Activated CD4-positive, alpha-beta T cell treated with anti-CD3 and anti-CD28 coated beads, Interleukin-2, amount 10 ng/mL, durations not matched to agents 7 days and 5 days (primary cell): Measurements from ENCODE around the gene PLA2G2F. TPM values are rescaled to one million over a fixed set of nuclear protein-coding genes. Genes with fewer than 3 reads are reported as not detected.

ENCODE experiments used
- CTCF ChIA-PET: fragments of 350-600 bp; sonication (Branson Sonifier 250); formaldehyde crosslinking; loops from one replicate; lab custom pipeline; 2021; ENCODE audit warnings: antibody characterized with exemption; lab: Charles Lee
- POLR2A ChIA-PET: fragments of 350-600 bp; sonication (Branson Sonifier 250); formaldehyde crosslinking; loops from one replicate; lab custom pipeline; 2021; ENCODE audit warnings: antibody characterized with exemption; lab: Charles Lee
- DNase-seq: peaks from one replicate; pipeline ENCODE4 v3.0.0-alpha.2; 2020
- H3K27ac Mint-ChIP-seq: one replicate; pipeline ENCODE4 v1.8.0; 2021; ENCODE audit warnings: mild to moderate bottlenecking, moderate library complexity, mixed read lengths
- H3K27me3 Mint-ChIP-seq: one replicate; pipeline ENCODE4 v1.8.0; 2021; ENCODE audit warnings: mixed read lengths
- H3K36me3 Mint-ChIP-seq: one replicate; pipeline ENCODE4 v1.8.0; 2021; ENCODE audit warnings: low read depth, mixed read lengths
- H3K4me1 Mint-ChIP-seq: one replicate; pipeline ENCODE4 v1.8.0; 2021; ENCODE audit warnings: mixed read lengths
- H3K4me3 Mint-ChIP-seq: one replicate; pipeline ENCODE4 v1.8.0; 2021; ENCODE audit warnings: mild to moderate bottlenecking, moderate library complexity, mixed read lengths
- H3K9me3 Mint-ChIP-seq: one replicate; pipeline ENCODE4 v1.8.0; 2021; ENCODE audit warnings: mixed read lengths
- total RNA-seq, 2 experiments: library from RNA; stranded (reverse); gene quantifications; one replicate each; pipeline ENCODE4 v1.2.3, GENCODE V29; 2021

The PLA2G2F gene
- total RNA-seq, 2 experiments from 2014 or later = not detected

- Mint-ChIP-seq H3K27me3 (peaks cover 5% of the 10 kb centered on the region), H3K36me3 (no peaks in the 10 kb centered on the region), H3K4me3 (no peak overlapping the region), H3K4me1 (no peaks in the 10 kb centered on the region), H3K27ac (no peak overlapping the region), H3K9me3 (no peaks in the 10 kb centered on the region)
- no peak for DNase-seq
- CTCF ChIA-PET = no interaction called here
- POLR2A ChIA-PET = no interaction called here
These were observed 871 bp downstream of the PLA2G2F start for GRCh38 chr1:20139776-20140612.

GRCh38 chr1:20141001-20141400 lies 1.9 kb downstream of the PLA2G2F start:
- no peak for DNase-seq
- Mint-ChIP-seq H3K4me1 (no peaks in the 10 kb centered on the region), H3K9me3 (no peaks in the 10 kb centered on the region)

GRCh38 chr1:20141466-20141865 lies 2.3 kb downstream of the PLA2G2F start:
- no peaks in the 10 kb centered on the region for H3K27me3 Mint-ChIP-seq
- ChIA-PET POLR2A (no interaction called here), CTCF (no interaction called here)
- no peak for DNase-seq
- no peaks in the 10 kb centered on the region for H3K4me1 Mint-ChIP-seq
- no peak overlapping the region for H3K27ac Mint-ChIP-seq
- H3K36me3 Mint-ChIP-seq = no peaks in the 10 kb centered on the region
- no peak overlapping the region for H3K4me3 Mint-ChIP-seq
- no peaks in the 10 kb centered on the region for H3K9me3 Mint-ChIP-seq

More at GRCh38 chr1:20141001-20141400, 1.9 kb downstream of the PLA2G2F start:
- Mint-ChIP-seq H3K4me3 (no peak overlapping the region), H3K27ac (no peak overlapping the region), H3K27me3 (peaks cover 3% of the 10 kb centered on the region), H3K36me3 (no peaks in the 10 kb centered on the region)
- CTCF ChIA-PET = no interaction called here
- POLR2A ChIA-PET = no interaction called here

- H3K27ac Mint-ChIP-seq = no peak overlapping the region
- H3K4me1 Mint-ChIP-seq = no peaks in the 10 kb centered on the region
- ChIA-PET CTCF (no interaction called here), POLR2A (no interaction called here)
- H3K36me3 Mint-ChIP-seq = no peaks in the 10 kb centered on the region
- H3K9me3 Mint-ChIP-seq = no peaks in the 10 kb centered on the region
- no peak for DNase-seq
- no peak overlapping the region for H3K4me3 Mint-ChIP-seq
- no peaks in the 10 kb centered on the region for H3K27me3 Mint-ChIP-seq
These were observed 3.0 kb downstream of the PLA2G2F start for GRCh38 chr1:20142001-20142710.

GRCh38 chr1:20143318-20143717 lies 4.2 kb downstream of the PLA2G2F start:
- CTCF ChIA-PET = no interaction called here
- Mint-ChIP-seq H3K36me3 (no peaks in the 10 kb centered on the region), H3K27me3 (no peaks in the 10 kb centered on the region), H3K27ac (no peak overlapping the region), H3K9me3 (no peaks in the 10 kb centered on the region), H3K4me3 (no peak overlapping the region), H3K4me1 (no peaks in the 10 kb centered on the region)
- POLR2A ChIA-PET = no interaction called here
- DNase-seq = no peak

- no peaks in the 10 kb centered on the region for H3K36me3 Mint-ChIP-seq
- H3K4me1 Mint-ChIP-seq = no peaks in the 10 kb centered on the region
- DNase-seq = no peak
- ChIA-PET POLR2A (no interaction called here), CTCF (no interaction called here)
- H3K4me3 Mint-ChIP-seq = no peak overlapping the region
- H3K9me3 Mint-ChIP-seq = no peaks in the 10 kb centered on the region
- H3K27me3 Mint-ChIP-seq = no peaks in the 10 kb centered on the region
- H3K27ac Mint-ChIP-seq = no peak overlapping the region
These were observed 4.8 kb downstream of the PLA2G2F start for GRCh38 chr1:20143734-20144565.

- no peak overlapping the region for H3K27ac Mint-ChIP-seq
- ChIA-PET POLR2A (no interaction called here), CTCF (interaction anchor here (1.2 kb wide), 1 partner anchor 173 kb away, joined by 3 read pairs; no protein-coding TSS in a partner anchor)
- no peak overlapping the region for H3K4me3 Mint-ChIP-seq
- H3K36me3 Mint-ChIP-seq = no peaks in the 10 kb centered on the region
- peaks cover 8% of the 10 kb centered on the region for H3K4me1 Mint-ChIP-seq
- no peak for DNase-seq
- H3K9me3 Mint-ChIP-seq = no peaks in the 10 kb centered on the region
- no peaks in the 10 kb centered on the region for H3K27me3 Mint-ChIP-seq
These were observed 8.9 kb downstream of the PLA2G2F start for GRCh38 chr1:20147846-20148570.

- POLR2A ChIA-PET = no interaction called here
- no peaks in the 10 kb centered on the region for H3K27me3 Mint-ChIP-seq
These were observed 9.7 kb downstream of the PLA2G2F start for GRCh38 chr1:20148571-20149500.

GRCh38 chr1:20149601-20150325 lies 10.6 kb downstream of the PLA2G2F start:
- Mint-ChIP-seq H3K4me1 (peaks cover 19% of the 10 kb centered on the region), H3K27ac (no peak overlapping the region), H3K4me3 (no peak overlapping the region), H3K36me3 (no peaks in the 10 kb centered on the region), H3K27me3 (no peaks in the 10 kb centered on the region), H3K9me3 (no peaks in the 10 kb centered on the region)
- CTCF ChIA-PET = interaction anchor here (1.3 kb wide), 1 partner anchor 267 kb away, joined by 3 read pairs; the partner anchor contains the start of gene OTUD3
- POLR2A ChIA-PET = no interaction called here
- no peak for DNase-seq

More at GRCh38 chr1:20148571-20149500, 9.7 kb downstream of the PLA2G2F start:
- Mint-ChIP-seq H3K4me3 (no peak overlapping the region), H3K27ac (no peak overlapping the region), H3K4me1 (peaks cover 10% of the 10 kb centered on the region), H3K9me3 (no peaks in the 10 kb centered on the region), H3K36me3 (no peaks in the 10 kb centered on the region)
- CTCF ChIA-PET = interaction anchor here (1.2 to 1.3 kb wide), 2 partner anchors 174 to 267 kb away, joined by 3 read pairs; partner anchors contain the start of gene OTUD3
- no peak for DNase-seq

- H3K9me3 Mint-ChIP-seq = no peaks in the 10 kb centered on the region
- CTCF ChIA-PET = interaction anchor here (1.5 kb wide), 1 partner anchor 225 kb away, joined by 4 read pairs; no protein-coding TSS in a partner anchor
These were observed 11.2 kb downstream of the PLA2G2F start for GRCh38 chr1:20150326-20150705.

GRCh38 chr1:20150969-20151368 lies 11.8 kb downstream of the PLA2G2F start:
- Mint-ChIP-seq H3K27me3 (no peaks in the 10 kb centered on the region), H3K4me1 (peaks cover 21% of the 10 kb centered on the region), H3K4me3 (no peak overlapping the region), H3K9me3 (no peaks in the 10 kb centered on the region), H3K36me3 (no peaks in the 10 kb centered on the region), H3K27ac (no peak overlapping the region)
- DNase-seq = no peak
- ChIA-PET POLR2A (no interaction called here), CTCF (interaction anchor here (1.0 to 3.0 kb wide), 4 partner anchors 12 to 229 kb away, joined by 3 to 22 read pairs (median 4); no protein-coding TSS in a partner anchor)

More at GRCh38 chr1:20150326-20150705, 11.2 kb downstream of the PLA2G2F start:
- H3K4me1 Mint-ChIP-seq = peaks cover 21% of the 10 kb centered on the region
- POLR2A ChIA-PET = no interaction called here
- no peak overlapping the region for H3K27ac Mint-ChIP-seq
- H3K27me3 Mint-ChIP-seq = no peaks in the 10 kb centered on the region
- H3K36me3 Mint-ChIP-seq = no peaks in the 10 kb centered on the region
- H3K4me3 Mint-ChIP-seq = no peak overlapping the region
- no peak for DNase-seq
